ENCODE results near the gene PHACTR1.

DNA sequence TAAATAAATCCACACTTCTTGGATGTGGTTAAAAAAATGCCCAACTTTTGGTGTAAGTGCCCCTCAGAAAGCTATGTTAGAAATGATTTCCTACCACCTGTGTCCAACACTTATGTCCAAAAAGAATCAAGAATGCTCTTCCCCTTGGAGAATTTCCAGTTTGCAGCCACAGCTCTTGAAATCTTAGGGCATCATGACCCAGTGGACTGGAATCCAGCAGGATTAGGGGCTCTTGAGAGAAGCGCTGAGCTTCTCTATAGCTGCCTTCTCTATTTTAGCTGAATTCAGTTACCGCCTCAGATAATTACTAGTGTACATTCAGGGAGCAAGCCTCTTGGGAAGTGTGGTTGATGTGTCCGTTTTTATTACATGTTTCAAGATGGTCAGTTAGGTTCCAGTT lies 2.5 kb downstream of the PHACTR1 start:
- TF ChIP-seq POLR2A (IDR thresholded peaks at IDR 0.05; ENCODE audit: low read depth, low read length) (no peak), POLR2AphosphoS5 (IDR thresholded peaks at IDR 0.05; ENCODE audit: low read depth, low read length) (no peak)

Measured in GM12892 (cell line).